Activated CD8-positive, alpha-beta memory T cell treated with anti-CD3 and anti-CD28 coated beads for 36 hours (primary cell): ENCODE measurements around the gene JAML. TPM values are rescaled to one million over a fixed set of nuclear protein-coding genes. Genes with fewer than 3 reads are reported as not detected.

Experiments used
- CTCF ChIA-PET: fragments of 350-600 bp; sonication (Branson Sonifier 250); formaldehyde crosslinking; loops from one replicate; lab custom pipeline; 2021; ENCODE audit warnings: antibody characterized with exemption; lab: Charles Lee
- POLR2A ChIA-PET: fragments of 350-600 bp; sonication (Branson Sonifier 250); formaldehyde crosslinking; loops from one replicate; lab custom pipeline; 2021; ENCODE audit warnings: antibody characterized with exemption; lab: Charles Lee
- total RNA-seq, 2 experiments: library from RNA; stranded (reverse); gene quantifications; one replicate each; pipeline ENCODE4 v1.2.3, GENCODE V29; 2021

JAML gene
- total RNA-seq, 2 experiments from 2014 or later, result 300 to 305 TPM

DNA sequence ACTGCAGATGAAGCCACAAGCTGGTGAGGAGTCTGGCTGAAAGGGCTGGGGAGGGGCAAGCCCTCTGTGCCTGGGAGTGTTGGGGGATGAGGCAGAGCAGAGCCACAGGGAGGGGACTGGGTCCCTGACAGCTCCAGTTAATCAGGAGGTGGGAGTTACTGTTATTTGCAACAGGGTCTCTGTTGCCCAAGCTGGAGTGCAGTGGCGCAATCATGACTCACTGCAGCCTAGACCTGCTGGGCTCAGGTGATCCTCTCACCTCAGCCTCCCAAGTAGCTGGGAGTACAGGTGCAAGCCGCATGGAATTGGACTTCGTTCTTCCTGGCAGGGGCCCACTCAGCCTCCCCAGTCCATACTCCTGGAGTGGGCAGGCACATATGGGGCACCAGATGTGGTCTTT, 56.1 kb downstream of the JAML start:
- CTCF ChIA-PET, result interaction anchor here (1.2 to 5.3 kb wide), 3 partner anchors 12 to 128 kb away, joined by 3 to 37 read pairs (median 5); no protein-coding TSS in a partner anchor
- POLR2A ChIA-PET, result no interaction called here

- CTCF ChIA-PET, result interaction anchor here (1.2 to 5.3 kb wide), 3 partner anchors 12 to 128 kb away, joined by 3 to 37 read pairs (median 4); no protein-coding TSS in a partner anchor
Measured at GRCh38 chr11:118168316-118168715, 56.5 kb downstream of the JAML start.

DNA sequence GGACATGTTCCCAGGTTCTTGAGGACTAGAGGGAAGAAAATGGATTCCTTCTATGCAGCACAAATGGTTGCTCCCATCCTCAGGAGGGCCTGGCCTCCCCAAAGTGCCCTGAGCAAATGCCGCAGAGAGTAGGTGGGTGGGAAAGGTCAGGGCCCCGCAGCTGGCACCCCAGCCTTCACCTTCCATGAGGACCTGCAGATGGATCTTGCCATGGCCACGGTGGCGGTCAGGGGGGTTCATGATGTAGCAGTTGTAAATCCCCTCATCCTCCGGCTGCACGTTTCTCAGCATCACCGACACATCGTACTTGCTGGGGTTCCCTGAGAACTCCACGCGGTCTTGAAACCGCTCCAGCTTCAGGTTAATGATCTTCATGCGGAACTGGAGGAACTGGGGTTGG, 56.9 kb downstream of the JAML start:
- CTCF ChIA-PET, result interaction anchor here (1.0 to 1.2 kb wide), 2 partner anchors 12 to 31 kb away, joined by 4 read pairs; no protein-coding TSS in a partner anchor
- POLR2A ChIA-PET, result no interaction called here

More at GRCh38 chr11:118168316-118168715, 56.5 kb downstream of the JAML start:
- POLR2A ChIA-PET, result no interaction called here

DNA sequence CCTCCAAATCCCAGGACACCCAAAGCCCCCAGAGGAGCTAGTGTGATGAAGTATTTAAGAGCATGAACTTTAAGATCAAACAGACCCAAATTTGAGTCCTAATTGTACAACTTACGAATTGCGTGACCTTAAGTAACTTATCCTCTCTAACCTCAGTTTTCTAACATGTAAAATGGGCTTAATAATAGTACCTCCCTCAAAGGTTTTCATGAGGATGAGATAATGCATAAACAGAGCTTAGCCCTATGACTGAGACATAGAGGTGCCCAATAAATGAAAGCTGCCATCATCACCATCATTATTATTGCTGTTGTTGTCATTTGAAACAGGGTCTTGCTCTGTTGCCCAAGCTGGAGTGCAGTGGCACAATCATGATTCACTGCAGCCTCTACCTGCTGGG, 57.6 kb downstream of the JAML start:
- CTCF ChIA-PET, result interaction anchor here (1.0 to 1.2 kb wide), 2 partner anchors 13 to 31 kb away, joined by 4 read pairs; no protein-coding TSS in a partner anchor
- POLR2A ChIA-PET, result no interaction called here

DNA sequence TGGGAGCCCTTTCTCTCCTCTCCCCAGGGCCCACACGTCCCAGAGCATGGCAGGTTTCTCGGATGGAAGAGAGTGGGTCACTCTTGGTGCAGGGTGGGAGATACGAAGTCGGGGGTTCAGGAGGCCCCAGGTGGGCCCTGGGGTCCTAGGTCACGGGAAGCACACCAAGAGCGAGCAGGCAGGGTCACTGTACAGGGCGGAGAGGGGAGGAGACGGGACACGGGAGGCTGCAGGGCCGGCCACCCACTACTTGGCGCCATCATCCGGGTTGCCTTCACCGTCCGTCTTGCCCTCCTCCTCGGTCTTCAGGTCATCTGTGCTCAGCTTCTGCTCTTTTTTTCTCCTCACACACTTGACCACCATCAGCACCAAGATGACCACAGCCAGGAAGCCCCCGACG, 58.2 kb downstream of the JAML start:
- POLR2A ChIA-PET, result no interaction called here
- CTCF ChIA-PET, result interaction anchor here (1.0 kb wide), 1 partner anchor 32 kb away, joined by 4 read pairs; no protein-coding TSS in a partner anchor

GRCh38 chr11:118164885-118165284, 59.9 kb downstream of the JAML start:
- ChIA-PET CTCF (interaction anchor here (1.0 to 1.5 kb wide), 2 partner anchors 12 to 125 kb away, joined by 3 to 6 read pairs; partner anchors contain the start of gene SCN4B), POLR2A (no interaction called here)

GRCh38 chr11:118163494-118163893, 61.3 kb downstream of the JAML start:
- CTCF ChIA-PET, result interaction anchor here (1.7 kb wide), 1 partner anchor 8 kb away, joined by 7 read pairs; no protein-coding TSS in a partner anchor

GRCh38 chr11:118162846-118163245, 62.0 kb downstream of the JAML start:
- POLR2A ChIA-PET, result no interaction called here
- CTCF ChIA-PET, result interaction anchor here (1.0 to 1.7 kb wide), 2 partner anchors 8 to 9 kb away, joined by 3 to 7 read pairs; no protein-coding TSS in a partner anchor

More at GRCh38 chr11:118163494-118163893, 61.3 kb downstream of the JAML start:
- POLR2A ChIA-PET, result no interaction called here

- ChIA-PET POLR2A (no interaction called here), CTCF (interaction anchor here (1.0 kb wide), 1 partner anchor 9 kb away, joined by 3 read pairs; no protein-coding TSS in a partner anchor)
Measured at GRCh38 chr11:118161786-118162185, 63.0 kb downstream of the JAML start.

DNA sequence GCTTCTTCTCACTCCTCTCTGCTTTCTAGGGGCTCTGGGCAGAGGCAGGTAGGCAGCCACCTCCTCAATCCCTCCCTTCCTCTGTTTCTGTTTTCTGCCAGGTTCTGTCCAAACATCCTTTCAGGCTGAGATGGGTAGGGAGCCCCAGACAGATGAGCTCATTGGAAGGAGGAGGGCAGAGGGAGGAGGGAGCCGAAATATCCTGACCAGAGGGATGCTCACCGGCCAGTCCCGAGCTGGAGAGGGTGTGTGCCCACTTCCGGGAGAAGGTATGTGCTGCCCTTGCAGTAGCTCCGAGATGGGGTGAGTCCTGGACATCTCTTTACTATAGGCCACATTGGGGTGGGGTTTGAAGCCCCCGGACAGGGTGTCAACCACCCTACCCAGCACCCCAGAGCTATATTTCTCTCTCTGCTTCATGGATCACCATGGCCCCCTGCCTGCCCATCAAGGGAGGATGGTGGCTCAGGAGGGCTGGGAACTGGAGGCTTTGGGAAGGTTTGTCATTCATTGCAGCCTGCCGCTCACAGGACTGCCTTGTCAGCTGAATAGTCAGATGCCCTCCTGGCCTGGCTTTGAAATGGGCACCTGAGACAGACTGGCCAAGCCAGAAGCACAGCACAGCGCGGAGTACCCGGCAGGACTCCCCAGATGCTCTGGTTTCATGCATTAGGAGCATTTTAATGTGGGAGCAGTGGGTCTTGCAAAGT, 67.5 kb downstream of the JAML start:
- ChIA-PET POLR2A (interaction anchor here (0.6 kb wide), 1 partner anchor 118 kb away, joined by 3 read pairs; no protein-coding TSS in a partner anchor), CTCF (interaction anchor here (1.2 to 3.7 kb wide), 4 partner anchors 12 to 48 kb away, joined by 3 to 25 read pairs (median 4); no protein-coding TSS in a partner anchor)

DNA sequence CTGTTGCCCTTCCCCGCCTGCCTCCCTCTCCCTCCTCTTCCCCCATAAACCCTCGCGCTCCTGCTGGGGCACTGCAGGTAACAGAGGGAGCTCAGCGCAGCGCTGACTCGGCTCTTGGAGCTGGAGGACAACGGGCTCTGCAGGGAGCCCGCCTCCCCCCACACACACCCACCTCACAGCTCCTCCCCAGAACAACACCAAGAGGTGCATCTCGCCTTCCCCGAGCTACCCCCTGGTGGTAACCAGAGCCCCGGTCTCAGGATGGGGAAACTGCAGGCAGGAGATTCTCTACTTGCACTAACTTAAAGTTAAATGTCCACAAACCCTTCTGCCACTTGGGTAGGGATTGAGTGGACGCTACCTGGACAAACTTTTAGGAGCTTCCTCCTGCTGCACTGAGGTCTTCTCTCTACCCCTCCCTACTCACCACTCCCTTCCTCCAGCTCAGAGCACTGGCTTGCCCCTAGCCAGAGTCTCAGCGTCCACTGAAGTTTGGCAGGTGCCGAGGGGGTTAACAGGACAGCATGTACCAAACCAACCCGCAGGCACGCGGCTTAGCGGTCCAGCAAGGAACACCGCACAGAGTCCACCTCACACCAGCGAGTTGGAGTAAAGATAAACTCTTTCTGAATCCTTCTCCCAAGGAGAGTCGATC, 68.2 kb downstream of the JAML start:
- CTCF ChIA-PET, result interaction anchor here (1.2 to 3.7 kb wide), 4 partner anchors 12 to 48 kb away, joined by 3 to 25 read pairs (median 4); no protein-coding TSS in a partner anchor
- POLR2A ChIA-PET, result no interaction called here

- POLR2A ChIA-PET, result no interaction called here
Measured at GRCh38 chr11:118155776-118156530, 68.9 kb downstream of the JAML start.

DNA sequence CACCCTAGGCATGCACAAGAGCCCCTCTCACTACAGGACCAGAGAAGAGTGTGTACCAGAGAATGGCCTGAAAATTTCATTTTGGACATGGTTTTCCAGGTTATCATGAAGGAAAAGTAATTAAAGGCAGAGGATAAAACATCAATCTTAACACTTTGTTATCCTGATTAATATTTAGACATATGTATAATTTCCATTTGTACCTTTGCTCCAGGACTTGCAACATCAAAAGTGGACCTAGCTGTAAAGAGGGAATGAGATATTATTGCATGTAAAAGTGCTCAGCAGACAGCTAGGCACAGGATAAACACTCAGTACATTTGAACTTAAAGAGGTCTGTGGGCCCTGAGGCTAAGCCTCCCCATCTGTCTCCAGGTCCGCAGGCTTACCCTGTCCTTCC, 70.2 kb downstream of the JAML start:
- ChIA-PET POLR2A (interaction anchor here (0.5 kb wide), 1 partner anchor 15 kb away, joined by 4 read pairs; no protein-coding TSS in a partner anchor), CTCF (interaction anchor here (3.7 kb wide), 1 partner anchor 17 kb away, joined by 25 read pairs; no protein-coding TSS in a partner anchor)

More at GRCh38 chr11:118155776-118156530, 68.9 kb downstream of the JAML start:
- CTCF ChIA-PET, result interaction anchor here (1.0 to 3.7 kb wide), 4 partner anchors 10 to 47 kb away, joined by 3 to 25 read pairs (median 4); no protein-coding TSS in a partner anchor

DNA sequence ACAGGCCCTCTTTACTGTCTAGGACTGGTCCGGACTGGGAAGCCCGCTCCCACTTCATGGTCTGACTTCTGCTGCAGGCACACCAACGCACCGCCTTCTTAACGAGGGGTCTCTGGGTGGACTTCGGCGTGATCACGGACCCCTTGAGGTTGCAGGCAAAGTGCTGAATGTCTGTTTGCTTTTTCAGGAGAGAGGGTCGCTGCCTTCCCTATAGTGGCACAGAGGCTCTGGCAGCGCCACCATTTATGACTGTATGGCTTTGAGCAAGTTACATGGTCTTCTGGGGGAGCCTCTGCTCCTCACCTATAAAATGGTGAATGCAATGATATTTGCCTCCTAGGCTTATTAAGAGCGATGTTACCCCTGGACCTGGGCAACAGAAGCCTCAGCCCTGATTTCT, 70.8 kb downstream of the JAML start:
- ChIA-PET CTCF (interaction anchor here (3.7 kb wide), 1 partner anchor 18 kb away, joined by 25 read pairs; no protein-coding TSS in a partner anchor), POLR2A (no interaction called here)

DNA sequence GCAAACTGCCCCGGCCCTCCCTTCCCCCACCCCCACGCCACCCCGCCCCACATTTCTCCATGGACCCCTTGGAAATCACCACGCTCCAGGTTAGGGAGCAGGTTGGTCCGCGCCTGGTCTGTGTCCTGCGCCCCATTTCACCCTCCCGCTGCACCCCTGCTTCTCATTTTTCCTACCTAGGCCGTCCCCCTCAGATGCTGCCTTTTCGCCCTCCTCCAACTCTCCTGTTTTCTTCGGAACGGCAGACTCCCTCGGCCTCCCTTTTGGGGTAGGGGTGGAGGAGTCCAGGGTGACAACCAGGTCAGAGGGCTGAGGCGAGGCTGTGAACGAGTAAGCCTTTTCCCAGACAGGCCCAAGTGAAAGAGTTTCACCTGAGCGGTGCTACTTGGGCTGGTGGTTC, 71.3 kb downstream of the JAML start:
- CTCF ChIA-PET, result interaction anchor here (1.2 to 2.2 kb wide), 2 partner anchors 12 to 18 kb away, joined by 6 to 9 read pairs; no protein-coding TSS in a partner anchor
- POLR2A ChIA-PET, result no interaction called here

DNA sequence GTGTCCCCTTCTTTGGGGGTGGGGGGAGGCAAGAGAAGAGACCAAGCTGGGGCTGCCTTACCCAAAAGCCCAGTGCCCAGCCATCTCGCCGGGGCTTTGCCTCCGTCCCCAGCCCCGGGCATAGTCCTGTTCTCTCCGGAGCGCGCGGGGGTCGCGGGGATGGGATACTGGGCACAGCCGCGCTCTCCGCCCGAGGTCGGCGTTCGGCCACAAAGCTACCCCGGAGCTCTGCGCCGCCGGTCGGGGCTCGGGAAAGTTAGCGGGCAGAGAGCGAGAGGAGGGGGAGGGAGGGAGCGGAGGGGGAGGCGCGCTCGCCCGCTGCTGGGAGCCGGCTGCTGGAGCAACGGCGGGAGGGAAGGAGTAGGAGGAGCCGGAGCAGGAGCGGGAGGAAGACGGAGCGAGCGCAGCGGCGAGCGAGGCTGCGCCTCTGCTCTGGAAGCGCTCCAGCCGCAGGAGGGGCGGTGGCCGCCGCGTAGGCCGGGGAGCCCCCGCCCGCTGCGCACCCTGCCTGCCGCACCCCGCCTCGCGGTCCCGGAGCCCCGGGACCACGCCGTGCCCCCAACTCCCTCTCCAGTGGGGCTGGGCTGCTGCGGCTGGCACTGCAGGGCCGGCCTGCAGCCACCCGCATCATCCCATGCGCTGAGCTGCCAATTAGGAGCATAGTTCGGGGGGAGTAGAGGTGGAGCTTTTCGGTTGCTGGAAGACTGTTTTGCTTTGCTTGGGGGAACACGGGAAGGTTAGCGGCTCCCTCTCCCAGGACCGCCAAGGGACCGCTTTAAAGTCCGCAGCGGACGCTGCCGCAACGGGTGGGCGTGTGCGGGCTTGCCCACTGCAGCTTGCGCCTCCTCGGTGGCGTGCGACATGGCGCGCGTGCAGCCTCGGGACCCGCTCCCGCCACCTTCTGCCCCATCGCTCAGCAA, 72.0 kb downstream of the JAML start, which contains the start of gene SCN4B:
TSS of gene SCN4B (minus strand) at position 272 of the 920 bp plus-strand sequence. CDS start at position 122, 150 bp downstream.
- ChIA-PET POLR2A (interaction anchor here (0.6 kb wide), 1 partner anchor 1053 kb away, joined by 3 read pairs; the partner anchor contains the start of gene CBL), CTCF (interaction anchor here (0.7 to 2.2 kb wide), 4 partner anchors 13 to 323 kb away, joined by 3 to 9 read pairs (median 5); no protein-coding TSS in a partner anchor)

DNA sequence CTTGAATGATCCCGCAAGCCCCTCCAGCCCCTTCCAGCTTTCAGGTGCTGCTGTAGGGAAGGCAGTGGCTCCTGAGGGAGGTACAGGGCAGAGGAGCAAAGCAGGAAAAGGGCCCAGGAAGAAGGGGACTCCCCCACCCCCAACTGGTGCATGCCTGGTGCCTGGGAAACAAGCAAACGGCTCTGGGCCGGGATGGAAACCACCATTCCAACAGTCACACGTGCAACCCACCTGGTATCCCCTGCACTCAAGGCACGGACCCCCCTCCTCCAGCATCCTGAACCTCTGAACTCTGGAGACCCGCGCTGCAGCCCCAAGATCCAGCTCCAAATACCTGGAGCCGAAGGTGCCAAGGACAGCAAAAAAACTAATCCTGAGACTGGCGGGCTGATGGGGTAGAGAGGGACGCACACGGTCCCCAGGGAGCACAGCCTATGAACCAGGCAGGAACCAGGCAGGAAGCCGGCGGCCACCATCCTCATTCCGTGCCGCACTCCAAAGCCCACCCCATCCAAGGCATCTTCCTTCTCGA, 72.7 kb downstream of the JAML start:
- CTCF ChIA-PET, result interaction anchor here (0.7 to 2.2 kb wide), 4 partner anchors 13 to 322 kb away, joined by 3 to 9 read pairs (median 5); no protein-coding TSS in a partner anchor
- POLR2A ChIA-PET, result interaction anchor here (0.6 kb wide), 1 partner anchor 1054 kb away, joined by 3 read pairs; the partner anchor contains the start of gene CBL
